HG02870 (cell line): ENCODE measurements around the gene CAMTA2.

Experiments
- ATAC-seq: cut with Tn5 transposase; IDR thresholded peaks from one replicate; pipeline ENCODE4 v1.9.1; 2021; ENCODE audit warnings: mild to moderate bottlenecking, moderate library complexity; ENCODE audit not compliant: unreplicated experiment

CAMTA2 gene

GRCh38 chr17:4947411-4948165 is 39.9 kb downstream of the CAMTA2 start:
- ATAC-seq: no peak

- ATAC-seq: no peak
These were observed 40.5 kb downstream of the CAMTA2 start for GRCh38 chr17:4947010-4947410.

- ATAC-seq: no peak
These were observed 41.0 kb downstream of the CAMTA2 start for GRCh38 chr17:4946312-4946976.

GRCh38 chr17:4945944-4946280 is 41.6 kb downstream of the CAMTA2 start:
- no peak for ATAC-seq

- no peak for ATAC-seq
These were observed 42.1 kb downstream of the CAMTA2 start for GRCh38 chr17:4945176-4945943.

- no peak for ATAC-seq
These were observed 42.8 kb downstream of the CAMTA2 start for GRCh38 chr17:4944554-4945175.

- no peak for ATAC-seq
These were observed 43.3 kb downstream of the CAMTA2 start for GRCh38 chr17:4944163-4944553.

GRCh38 chr17:4942760-4943508 is 44.5 kb downstream of the CAMTA2 start:
- ATAC-seq: no peak

- ATAC-seq: no peak
These were observed 46.2 kb downstream of the CAMTA2 start for GRCh38 chr17:4941319-4941610.

GRCh38 chr17:4940555-4941318 is 46.7 kb downstream of the CAMTA2 start:
- peak; percentile 3 for ATAC-seq

- ATAC-seq: peak; percentile 65
These were observed 47.5 kb downstream of the CAMTA2 start, which contains the start of the genes RNF167 and SLC25A11 for GRCh38 chr17:4939796-4940554. TSS of gene RNF167 (plus strand) at chr17:4940268. CDS start at chr17:4940910, 642 bp downstream. TSS of gene SLC25A11 (minus strand) at chr17:4940046. CDS start at chr17:4939910, 136 bp downstream.

GRCh38 chr17:4939546-4939795 is 48.0 kb downstream of the CAMTA2 start:
- ATAC-seq: no peak

- no peak for ATAC-seq
These were observed 48.6 kb downstream of the CAMTA2 start for GRCh38 chr17:4938688-4939545.

- no peak for ATAC-seq
These were observed 49.4 kb downstream of the CAMTA2 start for GRCh38 chr17:4938069-4938491.

- ATAC-seq: no peak
These were observed 49.9 kb downstream of the CAMTA2 start for GRCh38 chr17:4937553-4937952.

- ATAC-seq: no peak
These were observed 51.0 kb downstream of the CAMTA2 start for GRCh38 chr17:4936436-4936835.

- no peak for ATAC-seq
These were observed 51.8 kb downstream of the CAMTA2 start for GRCh38 chr17:4935650-4936049.

- no peak for ATAC-seq
These were observed 53.1 kb downstream of the CAMTA2 start for GRCh38 chr17:4934173-4934979.
